Right lobe of liver (tissue), 4 donors: ENCODE measurements around the gene NFATC4.

ENCODE experiments used
- POLR2A ChIP-seq: fragments of 450-650 bp; IDR thresholded peaks from one replicate; pipeline ENCODE4 v1.6.1; 2017; ENCODE audit warnings: antibody characterized with exemption, mild to moderate bottlenecking
- TF ChIP-seq, protein P1 (sequence below), 4 donors: fragments of 200-600 bp in 3 of 4; fragments of 450-650 bp in 1 of 4; IDR thresholded peaks; one replicate each; pipeline versions ENCODE4 v1.5.1 to v1.8.0; 2016 to 2022; ENCODE audit warnings: antibody characterized with exemption in 4 of 4, mild to moderate bottlenecking in 2 of 4
- donor health status: DM: no; HTN: no; CAD: no.
- donor health status: DM: no; HTN: no; CAD: no.
- donor health status: DM: no; HTN: yes; CAD: no.

DNA sequence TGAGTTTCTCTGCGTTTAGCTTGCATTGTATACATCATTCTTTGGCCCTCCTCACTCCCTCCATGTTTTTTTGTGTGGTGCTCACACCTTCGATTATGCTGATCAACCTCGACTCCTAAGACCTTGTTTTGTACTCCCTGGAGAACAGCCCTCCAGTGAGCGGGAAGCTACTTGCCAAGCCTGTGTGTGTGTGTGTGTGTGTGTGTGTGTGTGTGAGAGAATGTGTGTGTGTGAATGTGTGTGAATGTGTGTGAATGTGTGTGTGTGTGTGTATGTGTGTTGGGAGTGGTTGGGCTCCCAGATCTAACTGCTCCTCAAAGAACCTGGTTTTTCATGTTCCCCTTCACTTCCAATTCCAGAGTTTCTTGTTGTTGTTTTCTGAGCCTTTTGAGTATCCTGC, 36.8 kb downstream of the NFATC4 start:
- TF ChIP-seq, protein P1, sequence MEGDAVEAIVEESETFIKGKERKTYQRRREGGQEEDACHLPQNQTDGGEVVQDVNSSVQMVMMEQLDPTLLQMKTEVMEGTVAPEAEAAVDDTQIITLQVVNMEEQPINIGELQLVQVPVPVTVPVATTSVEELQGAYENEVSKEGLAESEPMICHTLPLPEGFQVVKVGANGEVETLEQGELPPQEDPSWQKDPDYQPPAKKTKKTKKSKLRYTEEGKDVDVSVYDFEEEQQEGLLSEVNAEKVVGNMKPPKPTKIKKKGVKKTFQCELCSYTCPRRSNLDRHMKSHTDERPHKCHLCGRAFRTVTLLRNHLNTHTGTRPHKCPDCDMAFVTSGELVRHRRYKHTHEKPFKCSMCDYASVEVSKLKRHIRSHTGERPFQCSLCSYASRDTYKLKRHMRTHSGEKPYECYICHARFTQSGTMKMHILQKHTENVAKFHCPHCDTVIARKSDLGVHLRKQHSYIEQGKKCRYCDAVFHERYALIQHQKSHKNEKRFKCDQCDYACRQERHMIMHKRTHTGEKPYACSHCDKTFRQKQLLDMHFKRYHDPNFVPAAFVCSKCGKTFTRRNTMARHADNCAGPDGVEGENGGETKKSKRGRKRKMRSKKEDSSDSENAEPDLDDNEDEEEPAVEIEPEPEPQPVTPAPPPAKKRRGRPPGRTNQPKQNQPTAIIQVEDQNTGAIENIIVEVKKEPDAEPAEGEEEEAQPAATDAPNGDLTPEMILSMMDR (IDR thresholded peaks at IDR 0.05), result no peak
- TF ChIP-seq POLR2A, result no peak
